AG04450 (cell line): ENCODE results near the gene ZNF280C. TPM values are rescaled to one million over a fixed set of nuclear protein-coding genes. Genes with fewer than 3 reads are reported as not detected.

Source experiments
- CTCF ChIA-PET: fragments of 300-600, 350-600 bp; formaldehyde crosslinking; extraction: SDS; loops from one replicate; lab custom pipeline; 2022; ENCODE audit warnings: antibody characterized with exemption, inconsistent platforms; lab: Charles Lee
- POLR2A ChIA-PET: fragments of 350-600 bp; formaldehyde crosslinking; extraction: SDS; loops from one replicate; lab custom pipeline; 2021; ENCODE audit warnings: antibody characterized with exemption, inconsistent platforms; lab: Yijun Ruan, JAX
- DNase-seq: peaks from one replicate; pipeline ENCODE4 v3.0.0-alpha.2; 2011; ENCODE audit warnings: low read depth, low spot score
- H3K27ac ChIP-seq: one replicate; pipeline ENCODE4 v1.5.1; 2012; ENCODE audit warnings: low read depth, low read length, control low read depth
- H3K27me3 ChIP-seq: one replicate; pipeline ENCODE4 v1.6.0; 2012; ENCODE audit warnings: low read length; ENCODE audit not compliant: control insufficient read depth, insufficient read depth
- H3K4me3 ChIP-seq: 2 replicates; pipeline ENCODE4 v1.5.1; 2011; ENCODE audit warnings: mild to moderate bottlenecking, low read depth, low read length, control low read depth
- H3K9me3 ChIP-seq: 2 replicates; pipeline ENCODE4 v1.5.1; 2012; ENCODE audit warnings: low read length; ENCODE audit not compliant: control insufficient read depth, insufficient read depth
- CTCF ChIP-seq: IDR thresholded peaks from 2 replicates; pipeline ENCODE4 v1.5.1; 2011; ENCODE audit warnings: low read depth, low read length, control low read depth, inconsistent platforms
- polyA plus RNA-seq: library from polyadenylated mRNA; depleted of rRNA; stranded (reverse); fragments of >200 nt; gene quantifications from 2 replicates; pipeline ENCODE4 v1.2.3, GENCODE V29; 2011

ZNF280C gene
- polyA plus RNA-seq, 1 experiment, result 9.9 TPM

- ChIA-PET POLR2A (interaction anchor here (1.1 kb wide), 1 partner anchor 8 kb away, joined by 4 read pairs; the partner anchor contains the start of gene ZNF280C), CTCF (no interaction called here)
- no peaks in the 10 kb centered on the region for H3K9me3 ChIP-seq
- no peak overlapping the region for H3K4me3 ChIP-seq
- no peak for DNase-seq
- TF ChIP-seq CTCF, result no peak
- H3K27me3 ChIP-seq, result no peaks in the 10 kb centered on the region
- no peak overlapping the region for H3K27ac ChIP-seq
Observed at GRCh38 chrX:130260316-130260715, 8.4 kb downstream of the ZNF280C start.

DNA sequence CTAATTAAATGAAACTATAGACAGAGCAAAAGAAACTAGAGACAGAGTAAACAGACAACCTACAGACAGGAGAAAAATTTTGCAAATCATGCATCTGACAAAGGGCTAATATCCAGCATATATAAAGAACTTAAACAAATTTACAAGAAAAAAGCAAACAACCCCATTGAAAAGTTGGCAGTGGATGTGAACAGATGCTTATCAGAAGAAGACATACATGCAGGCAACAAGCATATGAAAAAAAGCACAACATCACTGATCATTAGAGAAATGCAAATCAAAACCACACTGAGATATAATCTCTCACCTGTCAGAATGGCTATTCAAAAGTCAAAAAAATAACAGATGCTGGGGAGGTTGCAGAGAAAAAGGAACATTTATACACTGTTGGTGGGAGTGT lies 14.8 kb downstream of the ZNF280C start:
- CTCF ChIA-PET, result no interaction called here
- no peaks in the 10 kb centered on the region for H3K27me3 ChIP-seq
- POLR2A ChIA-PET, result no interaction called here

DNA sequence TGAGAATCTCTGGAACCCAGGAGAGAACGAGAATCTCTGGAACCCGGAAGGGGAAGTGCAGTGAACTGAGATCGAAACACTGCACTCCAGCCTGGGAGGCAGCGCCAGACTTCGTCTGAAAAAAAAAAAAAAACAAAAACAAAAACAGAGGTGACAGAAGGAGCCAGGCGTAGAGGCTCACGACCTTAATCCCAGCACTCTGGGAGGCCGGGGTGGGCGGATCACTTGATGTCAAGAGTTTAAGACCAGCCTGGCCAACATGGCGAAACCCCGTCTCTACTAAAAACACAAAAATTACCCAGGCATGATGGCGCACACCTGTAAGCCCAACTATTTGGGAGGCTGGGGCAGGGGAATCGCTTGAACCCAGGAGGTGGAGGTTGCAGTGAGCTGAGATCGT lies 17.0 kb downstream of the ZNF280C start:
- no peaks in the 10 kb centered on the region for H3K9me3 ChIP-seq
- ChIA-PET POLR2A (no interaction called here), CTCF (no interaction called here)
- no peaks in the 10 kb centered on the region for H3K27me3 ChIP-seq
- H3K27ac ChIP-seq, result no peak overlapping the region
- H3K4me3 ChIP-seq, result no peak overlapping the region
- DNase-seq, result no peak
- TF ChIP-seq CTCF, result no peak

More for the DNA sequence above, 14.8 kb downstream of the ZNF280C start:
- Histone ChIP-seq H3K4me3 (no peak overlapping the region), H3K9me3 (no peaks in the 10 kb centered on the region), H3K27ac (no peak overlapping the region)
- no peak for TF ChIP-seq CTCF
- DNase-seq, result no peak

GRCh38 chrX:130247996-130248395 lies 20.7 kb downstream of the ZNF280C start:
- CTCF ChIA-PET, result interaction anchor here (0.6 kb wide), 1 partner anchor 639 kb away, joined by 3 read pairs; no protein-coding TSS in a partner anchor
- no peaks in the 10 kb centered on the region for H3K9me3 ChIP-seq
- no peak overlapping the region for H3K4me3 ChIP-seq
- H3K27me3 ChIP-seq, result no peaks in the 10 kb centered on the region
- POLR2A ChIA-PET, result no interaction called here
- no peak for TF ChIP-seq CTCF
- DNase-seq, result no peak
- H3K27ac ChIP-seq, result no peak overlapping the region

GRCh38 chrX:130246084-130246483 lies 22.6 kb downstream of the ZNF280C start:
- no peak overlapping the region for H3K4me3 ChIP-seq
- H3K27ac ChIP-seq, result peak overlapping the region; percentile 52
- no peak for DNase-seq
- no peaks in the 10 kb centered on the region for H3K9me3 ChIP-seq
- ChIA-PET CTCF (no interaction called here), POLR2A (no interaction called here)
- no peaks in the 10 kb centered on the region for H3K27me3 ChIP-seq
- no peak for TF ChIP-seq CTCF
